HepG2 (cell line): ENCODE results near the gene NSMF. TPM values are rescaled to one million over a fixed set of nuclear protein-coding genes. Genes with fewer than 3 reads are reported as not detected.

ENCODE experiments used
- ATAC-seq: fragments of 200-7000 bp; cut with Tn5 transposase; 3 replicates; pipeline ENCODE4 v1.9.1; 2020; ENCODE audit warnings: mild to moderate bottlenecking, moderate library complexity
- BruUV-seq: library from RNA; stranded (reverse); fragments of 400-500 nt; replicated peaks from 2 replicates; lab custom pipeline; 2021; lab: Mats Ljungman, UMichigan
- CTCF ChIA-PET: fragments of 300-600 bp; formaldehyde crosslinking; extraction: SDS; loops from one replicate; lab custom pipeline; 2021; ENCODE audit warnings: low total read pairs, inconsistent platforms, low intra/inter-chr PET ratio; lab: Yijun Ruan, JAX
- POLR2A ChIA-PET: fragments of 350-600 bp; sonication (Branson Sonifier 250); formaldehyde crosslinking; loops from one replicate; lab custom pipeline; 2020; ENCODE audit warnings: antibody characterized with exemption, inconsistent platforms; lab: Yijun Ruan, JAX
- DNase-seq: peaks from one replicate; pipeline ENCODE4 v3.0.0-alpha.2; 2015; ENCODE audit warnings: low spot score
- FAIRE-seq: peaks from 3 replicates; lab custom pipeline; 2011; peaks lifted over from hg19 to GRCh38; lab: Jason Lieb, UNC
- H2AFZ ChIP-seq: one replicate; pipeline ENCODE4 v1.6.1; 2011; ENCODE audit warnings: low read length, inconsistent platforms
- H3K27ac ChIP-seq: fragments of 300-600 bp; 3 replicates; pipeline ENCODE4 v1.8.0; 2011; ENCODE audit warnings: mixed run types, mild to moderate bottlenecking, mixed read lengths, low read length, inconsistent platforms; ENCODE audit not compliant: insufficient read depth; ENCODE audit errors: extremely low read length
- H3K27me3 ChIP-seq, 2 experiments: fragments of 200-600 bp in 1 of 2; 2 replicates in 1 of 2; 3 replicates in 1 of 2; pipeline versions ENCODE4 v1.6.0 to v1.8.0; 2011; ENCODE audit warnings: low read length in 2 of 2, mild to moderate bottlenecking in 2 of 2, moderate library complexity in 2 of 2, inconsistent platforms in 1 of 2; ENCODE audit not compliant: insufficient read depth in 2 of 2, control insufficient read depth in 1 of 2
- H3K36me3 ChIP-seq, 2 experiments: fragments of 200-600 bp in 1 of 2; replicated peaks in 1 of 2; 2 replicates in 1 of 2; 3 replicates in 1 of 2; pipeline versions ENCODE4 v1.5.1 to v1.8.0; 2011; ENCODE audit warnings: low read length in 2 of 2, inconsistent platforms in 1 of 2; ENCODE audit not compliant: insufficient read depth in 2 of 2, control insufficient read depth in 1 of 2
- H3K4me1 ChIP-seq: 2 replicates; pipeline ENCODE4 v1.5.1; 2012; ENCODE audit warnings: low read length, inconsistent platforms; ENCODE audit not compliant: insufficient read depth
- H3K4me2 ChIP-seq: 2 replicates; pipeline ENCODE4 v1.6.0; 2011; ENCODE audit warnings: low read depth, low read length, inconsistent platforms
- H3K4me3 ChIP-seq, 3 experiments: fragments of 200-600 bp in 1 of 3; sonication (generic), shearing (Covaris generic) in 1 of 3; replicated peaks in 1 of 3; 2 replicates each; pipeline ENCODE4 v1.5.1; 2011 to 2016; ENCODE audit warnings: low read length in 3 of 3, inconsistent platforms in 2 of 3, low read depth in 2 of 3, mild to moderate bottlenecking in 2 of 3, control low read depth in 1 of 3, mixed read lengths in 1 of 3; ENCODE audit not compliant: insufficient read depth in 1 of 3
- H3K79me2 ChIP-seq: one replicate; pipeline ENCODE4 v1.6.1; 2011; ENCODE audit warnings: low read length, inconsistent platforms; ENCODE audit not compliant: insufficient read depth
- H3K9ac ChIP-seq: 2 replicates; pipeline ENCODE4 v1.6.0; 2011; ENCODE audit warnings: mild to moderate bottlenecking, low read depth, low read length, inconsistent platforms; ENCODE audit not compliant: insufficient read depth
- H3K9me3 ChIP-seq: 2 replicates; pipeline ENCODE4 v1.5.1; 2012; ENCODE audit warnings: mild to moderate bottlenecking, low read length
- H4K20me1 ChIP-seq: 2 replicates; pipeline ENCODE4 v1.6.0; 2011; ENCODE audit warnings: inconsistent platforms, mild to moderate bottlenecking, low read length, moderate library complexity; ENCODE audit not compliant: insufficient read depth
- ATRX ChIP-seq: sonication (generic); formaldehyde crosslinking; IDR thresholded peaks from 2 replicates; pipeline ENCODE4 v1.4.0; 2020; ENCODE audit warnings: missing genetic modification reagents, borderline replicate concordance
- HIC2 ChIP-seq: sonication (generic); formaldehyde crosslinking; IDR thresholded peaks from 2 replicates; pipeline ENCODE4 v1.9.0; 2022; ENCODE audit warnings: low read depth, missing genetic modification reagents
- HNRNPL ChIP-seq: fragments of 200-400 bp; formaldehyde crosslinking; IDR thresholded peaks from 2 replicates; pipeline ENCODE4 v1.6.1; 2017; ENCODE audit warnings: mild to moderate bottlenecking, low read depth, low read length
- PHF20 ChIP-seq: sonication (generic); formaldehyde crosslinking; IDR thresholded peaks from 2 replicates; pipeline ENCODE4 v1.5.0; 2020; ENCODE audit warnings: mild to moderate bottlenecking, missing genetic modification reagents
- WGBS: methylation state at CpG from one replicate; pipeline ENCODE4 v1.1.6; 2017; ENCODE audit warnings: low lambda C conversion rate; 5-methylcytosine and 5-hydroxymethylcytosine counted together
- in situ Hi-C: cut with HindIII; loops from 2 replicates; pipeline ENCODE4 v1.10.0; 2017; ENCODE audit warnings: low pct_unique_long_range_greater_than_20kb; ENCODE audit not compliant: extremely low pct_ligation_motif_present
- intact Hi-C: fragments of 100-400 bp; cut with micrococcal nuclease; formaldehyde crosslinking; loops from one replicate; pipeline ENCODE4 v1.10.0; 2022; ENCODE audit not compliant: unreplicated experiment
- polyA plus RNA-seq, 8 experiments: library from polyadenylated mRNA; depleted of rRNA in 3 of 8; stranded (reverse) in 7 of 8; unstranded in 1 of 8; fragments of >200 nt; fragmentation: Illumina TruSeq in 4 of 8; extraction: Trizol in 4 of 8; gene quantifications; 2 replicates each; pipeline versions ENCODE4 v1.2.1 to v1.2.3, GENCODE V29; 2011 to 2016; ENCODE audit warnings: low read depth in 4 of 8, missing spikeins in 1 of 8, mixed read lengths in 1 of 8; ENCODE audit not compliant: insufficient read depth in 1 of 8
- total RNA-seq, 5 experiments: library from RNA; depleted of rRNA; stranded (reverse); fragments of >200 nt; fragmentation: Illumina TruSeq; extraction: Trizol; gene quantifications; 2 replicates each; pipeline ENCODE4 v1.2.3, GENCODE V29; 2016; ENCODE audit warnings: low read depth in 1 of 5

NSMF gene
- total and polyA plus RNA-seq, 2 of the 13 experiments (the other 11 are each of a cell fraction or from before 2014, with no cell fraction given), result 44.3 to 183 TPM

DNA sequence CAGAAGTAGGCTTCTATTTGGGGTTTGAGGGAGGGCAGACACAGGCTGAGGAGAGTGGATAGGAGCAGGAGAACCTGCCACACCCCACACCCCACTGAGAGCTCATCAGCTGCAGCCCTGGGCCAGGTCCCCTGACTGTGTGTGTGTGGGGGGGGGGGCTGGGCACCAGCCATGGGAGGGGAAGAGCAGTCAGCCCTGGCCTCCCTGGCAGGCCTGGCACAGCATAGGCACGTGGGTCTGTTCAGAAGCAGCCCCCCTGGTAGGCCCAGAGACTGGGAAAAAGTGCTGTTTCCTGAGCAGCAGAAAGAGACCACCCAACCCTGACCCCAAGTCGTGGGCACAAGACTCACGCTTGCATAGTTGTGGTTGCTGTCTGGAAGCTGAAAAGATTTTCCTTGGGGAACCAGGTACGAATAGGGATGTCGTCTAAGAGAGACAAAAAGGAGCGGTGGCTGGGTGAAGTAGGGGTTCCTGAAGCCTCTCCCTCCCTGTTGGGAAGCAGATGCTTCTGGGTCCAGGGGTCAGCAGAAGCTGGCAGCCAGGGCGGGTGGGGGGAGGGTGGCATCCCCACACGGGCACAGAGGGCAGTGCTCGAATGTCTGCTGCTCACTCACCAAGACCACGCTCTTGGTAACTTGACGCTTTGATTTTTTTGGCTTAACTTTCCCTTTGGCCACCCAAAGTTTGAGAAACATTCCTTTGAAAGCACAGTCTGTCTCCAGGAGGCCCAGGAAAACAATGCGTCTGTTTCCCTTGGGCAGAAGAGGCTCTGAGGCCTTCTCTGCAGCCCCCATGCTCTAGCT lies 2.9 kb downstream of the NSMF start:
- in situ Hi-C loops, result no loop called here

More for the DNA sequence above, 2.9 kb downstream of the NSMF start:
- Histone ChIP-seq H3K4me3 (peak overlapping the region in 2 of 3 experiments; percentile 95; a peak in 5 of 6 replicates), H3K27ac (peak overlapping the region; percentile 99), H3K79me2 (peaks cover 31% of the 10 kb centered on the region), H3K9ac (peak overlapping the region; percentile 70; the same call in 1 of the 2 replicates), H3K4me2 (peak overlapping the region; percentile 96), H3K36me3 (peaks cover 12 to 36% of the 10 kb centered on the region in 2 experiments), H3K9me3 (no peaks in the 10 kb centered on the region), H3K4me1 (peaks cover 82% of the 10 kb centered on the region), H2AFZ (no peak overlapping the region), H3K27me3 (no peaks in the 10 kb centered on the region), H4K20me1 (peaks cover 11% of the 10 kb centered on the region; the same call in 1 of the 2 replicates)
- WGBS, result 79% methylated on average over 12 of the region's 12 CpGs
- DNase-seq (no peak), FAIRE-seq (no peak), ATAC-seq (no peak)
- no TSS peak for BruUV-seq
- intact Hi-C loops, result no loop called here
- peak; percentile 59; the same call in 1 of the 2 replicates for TF ChIP-seq HIC2
- peak; percentile 80; the same call in 1 of the 2 replicates for TF ChIP-seq HNRNPL
- 0 out of 2 replicates have a peak, but pooled peaks have one; percentile 0 for TF ChIP-seq PHF20 (CRISPR knock-in tag)
- no peak for TF ChIP-seq ATRX
- POLR2A ChIA-PET, result interaction anchor here (0.6 to 1.2 kb wide), 2 partner anchors 14 to 33 kb away, joined by 3 to 4 read pairs; partner anchors contain the start of genes EXD3 and NOXA1
- CTCF ChIA-PET, result no interaction called here
